ENCODE data around the gene ARID5B.

ARID5B gene

DNA sequence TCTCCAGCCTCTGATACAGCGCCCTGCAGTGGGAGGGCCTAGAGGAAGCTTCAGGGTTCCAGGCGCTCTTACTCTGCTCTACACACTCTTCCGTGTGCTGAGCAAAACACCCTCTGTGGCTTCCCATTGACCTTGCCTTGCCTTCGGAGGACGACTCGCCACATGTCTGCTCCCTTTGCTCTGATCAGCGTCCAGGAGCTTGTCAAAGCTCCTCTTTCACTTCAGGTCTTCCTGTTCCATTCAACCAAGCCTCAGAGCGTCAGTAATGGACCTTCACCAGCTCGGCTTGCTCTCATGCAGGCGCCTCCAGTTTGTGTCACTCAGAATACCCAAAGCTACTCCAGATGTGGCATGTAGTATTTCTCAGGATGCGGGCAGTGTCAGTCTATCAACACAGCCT is 173.9 kb downstream of the ARID5B start:
- no peaks in the 10 kb centered on the region for H3K9me3 ChIP-seq (ENCODE audit: insufficient read depth, low read depth, low read length)
- no peak for TF ChIP-seq EZH2phosphoT487 (IDR thresholded peaks at IDR 0.05; ENCODE audit: borderline replicate concordance)
- TF ChIP-seq, protein P1, sequence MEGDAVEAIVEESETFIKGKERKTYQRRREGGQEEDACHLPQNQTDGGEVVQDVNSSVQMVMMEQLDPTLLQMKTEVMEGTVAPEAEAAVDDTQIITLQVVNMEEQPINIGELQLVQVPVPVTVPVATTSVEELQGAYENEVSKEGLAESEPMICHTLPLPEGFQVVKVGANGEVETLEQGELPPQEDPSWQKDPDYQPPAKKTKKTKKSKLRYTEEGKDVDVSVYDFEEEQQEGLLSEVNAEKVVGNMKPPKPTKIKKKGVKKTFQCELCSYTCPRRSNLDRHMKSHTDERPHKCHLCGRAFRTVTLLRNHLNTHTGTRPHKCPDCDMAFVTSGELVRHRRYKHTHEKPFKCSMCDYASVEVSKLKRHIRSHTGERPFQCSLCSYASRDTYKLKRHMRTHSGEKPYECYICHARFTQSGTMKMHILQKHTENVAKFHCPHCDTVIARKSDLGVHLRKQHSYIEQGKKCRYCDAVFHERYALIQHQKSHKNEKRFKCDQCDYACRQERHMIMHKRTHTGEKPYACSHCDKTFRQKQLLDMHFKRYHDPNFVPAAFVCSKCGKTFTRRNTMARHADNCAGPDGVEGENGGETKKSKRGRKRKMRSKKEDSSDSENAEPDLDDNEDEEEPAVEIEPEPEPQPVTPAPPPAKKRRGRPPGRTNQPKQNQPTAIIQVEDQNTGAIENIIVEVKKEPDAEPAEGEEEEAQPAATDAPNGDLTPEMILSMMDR (conservative IDR thresholded peaks at IDR 0.05; ENCODE audit: low read length): no peak
- no peaks in the 10 kb centered on the region for H4K20me1 ChIP-seq (ENCODE audit: insufficient read depth, low read length, poor library complexity, severe bottlenecking)
- H3K27me3 ChIP-seq (ENCODE audit: insufficient read depth, low read length, poor library complexity, severe bottlenecking): no peaks in the 10 kb centered on the region
- no peak overlapping the region for H3K4me3 ChIP-seq (ENCODE audit: low read length, poor library complexity, severe bottlenecking)
- no peak overlapping the region for H3K9ac ChIP-seq (ENCODE audit: low read depth, low read length, poor library complexity, severe bottlenecking)
- H3K4me1 ChIP-seq (ENCODE audit: insufficient read depth, low read length, poor library complexity, severe bottlenecking): peaks cover 27% of the 10 kb centered on the region
- H3K4me2 ChIP-seq (ENCODE audit: low read depth, low read length, poor library complexity, severe bottlenecking): no peak overlapping the region
- H3K36me3 ChIP-seq (ENCODE audit: insufficient read depth, low read length): peaks cover 88% of the 10 kb centered on the region
- H3K9me2 ChIP-seq (replicated peaks; ENCODE audit: low read depth, low read length): no peaks in the 10 kb centered on the region
- H2AFZ ChIP-seq (ENCODE audit: low read length): no peak overlapping the region
- H3K79me2 ChIP-seq (ENCODE audit: insufficient read depth, low read length): peaks cover 24% of the 10 kb centered on the region; the same call in 1 of the 2 replicates
- H3F3A ChIP-seq (ENCODE audit: low read depth): no peaks in the 10 kb centered on the region

DNA sequence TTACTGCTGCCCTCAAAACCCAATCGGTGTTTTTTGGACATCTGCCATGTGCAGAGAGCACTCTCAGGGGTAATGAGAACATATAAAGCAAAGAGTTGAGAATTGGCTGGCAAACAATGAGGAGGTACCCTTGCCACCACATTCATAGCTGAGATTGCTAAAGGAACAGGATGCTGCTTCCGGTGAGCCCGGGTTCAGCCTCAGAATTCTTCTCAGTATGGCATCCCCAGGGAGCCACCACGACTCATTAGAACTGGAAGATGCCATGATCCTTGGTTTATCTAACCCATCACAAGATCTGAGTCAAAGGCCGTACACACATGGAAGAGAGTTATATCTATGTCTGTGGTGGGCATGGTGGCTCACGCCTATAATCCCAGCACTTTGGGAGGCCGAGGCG is 174.4 kb downstream of the ARID5B start:
- H3K4me3 ChIP-seq (ENCODE audit: low read length, poor library complexity, severe bottlenecking): no peak overlapping the region
- H4K20me1 ChIP-seq (ENCODE audit: insufficient read depth, low read length, poor library complexity, severe bottlenecking): no peaks in the 10 kb centered on the region
- H3K9me2 ChIP-seq (replicated peaks; ENCODE audit: low read depth, low read length): no peaks in the 10 kb centered on the region
- no peaks in the 10 kb centered on the region for H3K9me3 ChIP-seq (ENCODE audit: insufficient read depth, low read depth, low read length)
- peaks cover 24% of the 10 kb centered on the region; the same call in 1 of the 2 replicates for H3K79me2 ChIP-seq (ENCODE audit: insufficient read depth, low read length)
- H3K4me1 ChIP-seq (ENCODE audit: insufficient read depth, low read length, poor library complexity, severe bottlenecking): peaks cover 32% of the 10 kb centered on the region
- H3F3A ChIP-seq (ENCODE audit: low read depth): peaks cover under 1% of the 10 kb centered on the region; the same call in 1 of the 2 replicates
- H2AFZ ChIP-seq (ENCODE audit: low read length): no peak overlapping the region
- H3K4me2 ChIP-seq (ENCODE audit: low read depth, low read length, poor library complexity, severe bottlenecking): no peak overlapping the region
- TF ChIP-seq, protein P1 (conservative IDR thresholded peaks at IDR 0.05; ENCODE audit: low read length): no peak
- no peak overlapping the region for H3K9ac ChIP-seq (ENCODE audit: low read depth, low read length, poor library complexity, severe bottlenecking)
- H3K36me3 ChIP-seq (ENCODE audit: insufficient read depth, low read length): peaks cover 83% of the 10 kb centered on the region
- H3K27me3 ChIP-seq (ENCODE audit: insufficient read depth, low read length, poor library complexity, severe bottlenecking): no peaks in the 10 kb centered on the region

DNA sequence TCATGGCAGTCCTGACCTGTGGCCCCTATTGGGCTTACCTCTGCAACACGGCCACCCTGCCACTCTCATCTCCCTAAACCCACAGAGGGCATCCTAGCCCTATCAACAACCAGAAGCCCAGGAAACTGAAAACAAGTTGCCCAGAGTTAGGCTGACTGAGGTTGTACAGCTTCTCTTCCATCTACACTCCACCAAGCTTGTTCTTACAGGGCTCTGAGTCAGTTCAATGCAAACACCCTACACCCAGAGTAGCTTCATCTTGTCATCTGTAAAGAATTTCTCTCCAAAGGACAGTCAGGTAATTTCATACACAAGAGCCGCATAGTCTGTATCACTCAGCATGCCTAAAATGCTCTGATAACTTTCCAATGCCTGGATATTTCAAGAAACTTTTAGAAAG is 175.4 kb downstream of the ARID5B start:
- Histone ChIP-seq H2AFZ (ENCODE audit: low read length) (no peak overlapping the region), H3K4me2 (ENCODE audit: low read depth, low read length, poor library complexity, severe bottlenecking) (no peak overlapping the region), H4K20me1 (ENCODE audit: insufficient read depth, low read length, poor library complexity, severe bottlenecking) (no peaks in the 10 kb centered on the region), H3K9me2 (replicated peaks; ENCODE audit: low read depth, low read length) (no peaks in the 10 kb centered on the region), H3K9ac (ENCODE audit: low read depth, low read length, poor library complexity, severe bottlenecking) (no peak overlapping the region), H3K36me3 (ENCODE audit: insufficient read depth, low read length) (peaks cover 75% of the 10 kb centered on the region), H3K9me3 (ENCODE audit: insufficient read depth, low read depth, low read length) (no peaks in the 10 kb centered on the region), H3K4me1 (ENCODE audit: insufficient read depth, low read length, poor library complexity, severe bottlenecking) (peaks cover 37% of the 10 kb centered on the region), H3K27me3 (ENCODE audit: insufficient read depth, low read length, poor library complexity, severe bottlenecking) (no peaks in the 10 kb centered on the region), H3F3A (ENCODE audit: low read depth) (peaks cover 10% of the 10 kb centered on the region; the same call in 1 of the 2 replicates), H3K79me2 (ENCODE audit: insufficient read depth, low read length) (peaks cover 24% of the 10 kb centered on the region; the same call in 1 of the 2 replicates), H3K4me3 (ENCODE audit: low read length, poor library complexity, severe bottlenecking) (no peak overlapping the region)
- TF ChIP-seq, protein P1 (conservative IDR thresholded peaks at IDR 0.05; ENCODE audit: low read length): peak; percentile 34
- TF ChIP-seq EZH2phosphoT487 (IDR thresholded peaks at IDR 0.05; ENCODE audit: borderline replicate concordance): no peak
